Erythroblast (primary cell): ENCODE results near the gene SH3TC2.

Source experiments
- GATA1 ChIP-seq: IDR thresholded peaks from 2 replicates; pipeline ENCODE4 v1.6.1; 2011; ENCODE audit warnings: low read depth, mild to moderate bottlenecking, control low read depth, low read length, moderate library complexity
- POLR2A ChIP-seq: IDR thresholded peaks from 2 replicates; pipeline ENCODE4 v1.6.1; 2011; ENCODE audit warnings: mild to moderate bottlenecking, low read length

DNA sequence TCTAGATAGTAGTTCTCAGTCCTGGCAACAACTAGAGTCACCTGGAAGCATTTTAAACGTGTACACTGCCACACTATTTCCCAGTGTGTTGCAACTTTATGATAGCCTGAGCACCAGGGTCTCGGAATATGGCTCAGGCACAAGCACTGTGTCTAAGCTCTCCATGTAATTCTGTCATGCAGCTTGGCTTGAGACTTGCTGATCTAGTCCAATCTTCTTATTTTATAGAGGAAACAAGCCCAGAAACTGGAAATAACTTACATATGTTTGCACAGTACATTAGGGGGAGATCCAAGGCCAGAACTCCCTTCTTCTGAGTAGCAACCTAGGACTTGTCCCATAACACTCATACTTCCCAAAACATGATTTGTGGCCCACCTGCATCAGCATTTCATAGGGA lies 49.1 kb downstream of the SH3TC2 start:
- TF ChIP-seq GATA1 = no peak
- no peak for TF ChIP-seq POLR2A
